GM12878 (cell line): ENCODE data around the gene LMBR1. TPM values are rescaled to one million over a fixed set of nuclear protein-coding genes. Genes with fewer than 3 reads are reported as not detected.

ENCODE experiments used
- ATAC-seq: fragments of 200-7000 bp; cut with Tn5 transposase; 3 replicates; pipeline ENCODE4 v1.9.1; 2020; ENCODE audit warnings: mild to moderate bottlenecking, moderate library complexity
- BruUV-seq: library from RNA; stranded (reverse); fragments of 400-500 nt; replicated peaks from 2 replicates; lab custom pipeline; 2021; lab: Mats Ljungman, UMichigan
- CTCF ChIA-PET: fragments of 300-600 bp; sonication (Branson Sonifier 250); formaldehyde crosslinking; extraction: SDS; loops from one replicate; lab custom pipeline; 2021; ENCODE audit warnings: inconsistent platforms; lab: Yijun Ruan, JAX
- POLR2A ChIA-PET: fragments of 350-600 bp; formaldehyde crosslinking; extraction: SDS; loops from one replicate; lab custom pipeline; 2021; ENCODE audit warnings: inconsistent platforms; lab: Charles Lee
- RAD21 ChIA-PET: fragments of 300-600 bp; sonication (Branson Sonifier 250); formaldehyde crosslinking; loops from one replicate; lab custom pipeline; 2023; ENCODE audit warnings: antibody characterized with exemption; ENCODE audit not compliant: unreplicated experiment; lab: Charles Lee
- SMC1A ChIA-PET: fragments of 300-600 bp; sonication (Branson Sonifier 250); formaldehyde crosslinking; loops from one replicate; lab custom pipeline; 2023; ENCODE audit not compliant: unreplicated experiment, uncharacterized antibody; lab: Charles Lee
- DNase-seq: peaks from one replicate; pipeline ENCODE4 v3.0.0-alpha.2; 2011; ENCODE audit warnings: low read depth, low spot score
- FAIRE-seq: peaks from 3 replicates; lab custom pipeline; 2011; peaks lifted over from hg19 to GRCh38; lab: Jason Lieb, UNC
- H2AFZ ChIP-seq: 2 replicates; pipeline ENCODE4 v1.6.0; 2011; ENCODE audit warnings: low read depth, low read length, control low read depth; ENCODE audit not compliant: control insufficient read depth
- H3K27ac ChIP-seq: 2 replicates; pipeline ENCODE4 v1.5.1; 2011; ENCODE audit warnings: control low read depth; ENCODE audit not compliant: control insufficient read depth, insufficient read depth
- H3K27me3 ChIP-seq, 2 experiments: replicated peaks in 1 of 2; 2 replicates each; pipeline versions ENCODE4 v1.6.0 to v1.6.1; 2011; ENCODE audit warnings: low read length in 1 of 2; ENCODE audit not compliant: control insufficient read depth in 2 of 2, insufficient read depth in 2 of 2
- H3K36me3 ChIP-seq, 2 experiments: 2 replicates each; pipeline ENCODE4 v1.5.1; 2011; ENCODE audit warnings: low read length in 1 of 2; ENCODE audit not compliant: control insufficient read depth in 2 of 2, insufficient read depth in 2 of 2
- H3K4me1 ChIP-seq: 2 replicates; pipeline ENCODE4 v1.6.1; 2011; ENCODE audit warnings: mild to moderate bottlenecking, low read length, moderate library complexity, mixed read lengths; ENCODE audit not compliant: control insufficient read depth, insufficient read depth
- H3K4me2 ChIP-seq: 2 replicates; pipeline ENCODE4 v1.6.0; 2011; ENCODE audit warnings: control low read depth; ENCODE audit not compliant: control insufficient read depth, insufficient read depth
- H3K4me3 ChIP-seq: fragments of 200-600 bp; sonication (generic); 2 replicates; pipeline ENCODE4 v1.5.1; 2016
- H3K79me2 ChIP-seq: 2 replicates; pipeline ENCODE4 v1.6.0; 2011; ENCODE audit warnings: low read length; ENCODE audit not compliant: control insufficient read depth, insufficient read depth
- H3K9ac ChIP-seq: 2 replicates; pipeline ENCODE4 v1.8.0; 2011; ENCODE audit warnings: low read length, control low read depth, mixed read lengths; ENCODE audit not compliant: control insufficient read depth, insufficient read depth
- H3K9me3 ChIP-seq: replicated peaks from 3 replicates; pipeline ENCODE4 v1.5.1; 2011; ENCODE audit warnings: mild to moderate bottlenecking, low read length; ENCODE audit not compliant: control insufficient read depth, insufficient read depth
- H4K20me1 ChIP-seq: 2 replicates; pipeline ENCODE4 v1.6.0; 2011; ENCODE audit not compliant: control insufficient read depth, insufficient read depth
- CBFB ChIP-seq: IDR thresholded peaks from 2 replicates; pipeline ENCODE4 v1.6.1; 2016; ENCODE audit warnings: antibody characterized with exemption, low read depth
- DPF2 ChIP-seq: fragments of 450-650 bp; IDR thresholded peaks from 2 replicates; pipeline ENCODE4 v1.6.1; 2017; ENCODE audit warnings: mild to moderate bottlenecking
- ELK1 ChIP-seq: IDR thresholded peaks from 2 replicates; pipeline ENCODE4 v1.6.1; 2012; ENCODE audit warnings: low read depth, low read length, improper control_type of control experiment
- EZH2 ChIP-seq: IDR thresholded peaks from 2 replicates; pipeline ENCODE4 v1.6.1; 2012; ENCODE audit warnings: low read depth, mild to moderate bottlenecking, control low read depth, inconsistent platforms, low read length, borderline replicate concordance; ENCODE audit not compliant: control insufficient read depth
- KDM1A ChIP-seq: fragments of 200-600 bp; sonication (generic); IDR thresholded peaks from 2 replicates; pipeline ENCODE4 v1.6.1; 2016; ENCODE audit warnings: borderline replicate concordance
- LARP7 ChIP-seq: fragments of 450-650 bp; IDR thresholded peaks from 2 replicates; pipeline ENCODE4 v1.6.1; 2017; ENCODE audit warnings: mild to moderate bottlenecking
- MTA3 ChIP-seq: IDR thresholded peaks from 2 replicates; pipeline ENCODE4 v1.6.1; 2012; ENCODE audit warnings: low read length, inconsistent platforms, borderline replicate concordance
- MYB ChIP-seq: fragments of 150-350 bp; IDR thresholded peaks from 2 replicates; pipeline ENCODE4 v1.6.1; 2014; ENCODE audit warnings: mild to moderate bottlenecking, low read depth, low read length, borderline replicate concordance
- PML ChIP-seq: IDR thresholded peaks from 2 replicates; pipeline ENCODE4 v1.6.1; 2012; ENCODE audit warnings: low read length, inconsistent platforms
- RAD51 ChIP-seq: fragments of 450-650 bp; IDR thresholded peaks from 2 replicates; pipeline ENCODE4 v1.6.1; 2016; ENCODE audit warnings: moderate library complexity, mild to moderate bottlenecking, inconsistent platforms
- REST ChIP-seq: IDR thresholded peaks from 2 replicates; pipeline ENCODE4 v1.6.1; 2012; ENCODE audit warnings: mild to moderate bottlenecking, low read depth, low read length
- SMARCA5 ChIP-seq: fragments of 450-650 bp; IDR thresholded peaks from 2 replicates; pipeline ENCODE4 v1.6.1; 2017; ENCODE audit warnings: mild to moderate bottlenecking
- SMC3 ChIP-seq: IDR thresholded peaks from 2 replicates; pipeline ENCODE4 v1.6.1; 2011; ENCODE audit warnings: low read length, improper control_type of control experiment, borderline replicate concordance
- SPI1 ChIP-seq: IDR thresholded peaks from 2 replicates; pipeline ENCODE4 v1.6.1; 2011; ENCODE audit warnings: low read depth, mild to moderate bottlenecking, low read length, moderate library complexity, borderline replicate concordance; ENCODE audit not compliant: insufficient read depth
- STAT3 ChIP-seq: IDR thresholded peaks from 2 replicates; pipeline ENCODE4 v1.6.1; 2011; ENCODE audit warnings: low read depth, low read length, improper control_type of control experiment
- TBL1XR1 ChIP-seq: IDR thresholded peaks from 2 replicates; pipeline ENCODE4 v1.6.1; 2012; ENCODE audit warnings: low read depth, low read length, improper control_type of control experiment
- TCF3 ChIP-seq: IDR thresholded peaks from 2 replicates; pipeline ENCODE4 v1.6.1; 2012; ENCODE audit warnings: low read depth, mild to moderate bottlenecking, low read length, borderline replicate concordance; ENCODE audit not compliant: insufficient read depth
- ZBTB4 ChIP-seq: fragments of 450-650 bp; formaldehyde crosslinking; IDR thresholded peaks from 2 replicates; pipeline ENCODE4 v1.4.0; 2022; ENCODE audit warnings: mild to moderate bottlenecking, moderate library complexity
- WGBS: methylation state at CpG from one replicate; pipeline ENCODE4 v1.1.6; 2016; ENCODE audit warnings: low lambda C conversion rate; ENCODE audit not compliant: insufficient replicate concordance, insufficient coverage; ENCODE audit errors: missing lambda C conversion rate; 5-methylcytosine and 5-hydroxymethylcytosine counted together
- in situ Hi-C: fragments of 300-500 bp; cut with MboI; formaldehyde crosslinking; loops from 9 replicates; pipeline ENCODE4 v1.14.3; 2018; ENCODE audit warnings: mixed read lengths
- intact Hi-C: fragments of 100-400 bp; cut with micrococcal nuclease; formaldehyde crosslinking; loops from one replicate; pipeline ENCODE4 v1.14.2; 2022; ENCODE audit not compliant: unreplicated experiment
- polyA plus RNA-seq, 11 experiments: library from polyadenylated mRNA; depleted of rRNA in 4 of 11; unstranded in 6 of 11; stranded (reverse) in 5 of 11; fragments of >200 nt; fragmentation: Nextera tagmentation in 4 of 11; fragmentation: Illumina TruSeq in 1 of 11; extraction: Ambion mirVana in 4 of 11; extraction: Trizol in 1 of 11; gene quantifications; 1 replicate in 1 of 11; 2 replicates in 10 of 11; pipeline versions ENCODE4 v1.2.1 to v1.2.3, GENCODE V29; 2011 to 2016; ENCODE audit warnings: inconsistent platforms in 2 of 11, missing spikeins in 2 of 11, low read depth in 1 of 11
- total RNA-seq, 4 experiments: library from RNA; depleted of rRNA in 3 of 4; stranded (reverse); fragments of >200 nt in 3 of 4; fragmentation: Illumina TruSeq in 1 of 4; extraction: Trizol in 1 of 4; gene quantifications; 2 replicates each; pipeline versions ENCODE4 v1.2.1 to v1.2.3, GENCODE V29; 2013 to 2021

The LMBR1 gene
- total and polyA plus RNA-seq, 10 of the 15 experiments (the other 5 are each of a cell fraction or from before 2014, with no cell fraction given) = 4.0 to 63.5 (median 28.8) TPM

DNA sequence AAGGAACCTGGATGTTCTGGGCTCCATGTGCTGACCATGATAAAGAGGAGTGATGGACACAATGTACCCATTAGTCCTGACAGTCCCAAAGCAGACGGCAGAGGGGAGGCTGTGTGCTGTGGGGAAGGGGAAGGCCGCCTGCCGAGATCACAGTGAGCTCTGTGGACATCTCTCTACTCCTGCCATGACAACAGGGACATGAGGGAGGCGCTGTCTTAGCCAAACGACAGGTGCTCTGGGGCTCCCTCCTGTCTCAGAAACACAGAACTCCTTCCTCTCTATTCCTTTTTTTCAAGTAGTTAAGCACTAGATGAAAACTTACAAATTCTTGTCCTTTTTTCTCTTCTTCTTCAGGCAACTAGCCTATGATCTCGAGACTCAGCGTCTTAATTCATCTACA is 139.4 kb downstream of the LMBR1 start (continued):
- no peak for TF ChIP-seq ZBTB4 (CRISPR knock-in tag)
- no peak for TF ChIP-seq LARP7
- no peak for TF ChIP-seq ELK1

DNA sequence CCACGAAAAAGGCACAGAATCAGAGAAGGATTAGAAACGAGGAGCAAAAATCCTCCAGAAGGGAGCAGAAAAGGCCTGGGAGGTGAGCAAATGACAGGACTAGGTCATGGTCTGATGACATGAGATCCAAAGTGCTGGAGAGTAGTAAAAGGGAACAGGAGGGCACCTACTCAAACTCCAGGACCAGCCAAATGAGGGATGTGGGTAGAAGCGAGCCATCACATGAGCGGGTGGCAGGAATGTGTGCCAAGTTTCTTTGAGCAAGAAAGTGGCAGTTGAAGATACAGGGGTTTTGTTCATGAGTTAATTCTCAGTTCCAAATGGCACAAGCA is 139.8 kb downstream of the LMBR1 start:
- no peaks in the 10 kb centered on the region for H3K79me2 ChIP-seq
- no peaks in the 10 kb centered on the region for H3K9me3 ChIP-seq
- 94% methylated on average over 4 of the region's 4 CpGs for WGBS
- DNase-seq (no peak), ATAC-seq (no peak), FAIRE-seq (no peak)
- H3K4me3 ChIP-seq = no peak overlapping the region
- ChIA-PET SMC1A (interaction anchor here (1.2 kb wide), 1 partner anchor 9 kb away, joined by 4 read pairs; no protein-coding TSS in a partner anchor), POLR2A (no interaction called here), CTCF (interaction anchor here (1.9 kb wide), 1 partner anchor 37 kb away, joined by 4 read pairs; no protein-coding TSS in a partner anchor), RAD21 (no interaction called here)
- H4K20me1 ChIP-seq = no peaks in the 10 kb centered on the region
- H3K36me3 ChIP-seq = peaks cover 2 to 7% of the 10 kb centered on the region in 2 experiments; a peak in 3 of 4 replicates
- intact Hi-C loops = no loop called here
- H3K27me3 ChIP-seq = no peaks in the 10 kb centered on the region
- H3K4me1 ChIP-seq = peaks cover 9% of the 10 kb centered on the region
- in situ Hi-C loops = no loop called here
- BruUV-seq = no TSS peak
- H3K9ac ChIP-seq = no peak overlapping the region
- H3K27ac ChIP-seq = no peak overlapping the region
- no peak overlapping the region for H3K4me2 ChIP-seq
- H2AFZ ChIP-seq = no peak overlapping the region
- TF ChIP-seq SPI1 (no peak), MTA3 (no peak), SMARCA5 (no peak), RAD51 (no peak), PML (no peak), KDM1A (no peak), STAT3 (no peak), SMC3 (no peak), TBL1XR1 (no peak), EZH2 (no peak), MYB (no peak), TCF3 (no peak), DPF2 (no peak), REST (no peak), CBFB (no peak)
